ENCODE results near the gene PATZ1. TPM values are rescaled to one million over a fixed set of nuclear protein-coding genes. Genes with fewer than 3 reads are reported as not detected.

The PATZ1 gene
- total and polyA plus RNA-seq, 2 experiments from 2014 or later = 23.2 to 56.8 TPM

DNA sequence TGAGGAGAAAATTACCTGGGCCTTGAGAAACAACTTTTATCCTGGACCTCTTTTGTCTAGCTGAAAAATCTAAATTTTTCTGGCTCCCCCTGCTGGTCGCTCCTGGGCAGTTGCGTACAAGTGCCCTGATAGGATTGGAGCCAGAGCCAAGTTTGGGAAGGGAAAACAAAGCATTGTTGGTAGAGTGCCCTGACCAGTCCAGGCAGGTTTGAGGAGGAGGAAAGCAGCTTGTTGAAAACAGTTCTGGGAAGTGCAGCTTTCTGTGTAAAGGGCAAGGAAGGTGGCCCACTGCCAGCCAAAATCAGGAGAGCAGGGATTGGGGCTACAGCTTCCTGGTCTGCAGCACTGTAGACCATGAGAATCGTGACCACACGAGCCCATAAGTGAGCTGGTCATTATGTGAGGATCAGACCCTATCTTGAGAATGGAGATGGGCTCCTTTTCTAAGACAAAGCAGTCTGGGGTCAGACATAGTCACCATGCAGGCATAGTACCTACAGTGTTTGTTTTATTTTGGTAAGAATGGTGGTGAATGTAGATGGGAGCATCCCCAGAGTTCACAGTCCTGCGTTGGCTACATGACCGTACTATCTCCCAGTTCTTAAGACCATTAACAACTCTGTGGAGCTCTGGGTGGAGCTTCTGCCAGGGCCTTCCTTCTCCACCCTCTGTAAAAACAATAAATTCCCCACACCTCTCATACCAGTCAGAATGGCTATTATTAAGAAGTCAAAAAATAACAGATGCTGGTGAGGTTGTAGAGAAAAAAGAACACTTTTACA lies 32.6 kb downstream of the PATZ1 start:
- H3K27ac ChIP-seq (ENCODE audit: low read depth) = no peak overlapping the region
- H3F3A ChIP-seq (replicated peaks; ENCODE audit: low read depth) = no peaks in the 10 kb centered on the region
- H3K9me3 Mint-ChIP-seq = peaks cover 17% of the 10 kb centered on the region
- H3K4me3 ChIP-seq = no peak overlapping the region
- H3K4me1 ChIP-seq (ENCODE audit: insufficient read depth) = no peaks in the 10 kb centered on the region
- H3K36me3 ChIP-seq (ENCODE audit: insufficient read depth) = no peaks in the 10 kb centered on the region
- H3K27me3 ChIP-seq (ENCODE audit: insufficient read depth) = no peaks in the 10 kb centered on the region
- no peaks in the 10 kb centered on the region for H3K9me2 ChIP-seq (ENCODE audit: insufficient read depth)
- peaks cover 8% of the 10 kb centered on the region; the same call in 2 of the 3 replicates for H3K36me3 Mint-ChIP-seq (ENCODE audit: low read depth)
- no peaks in the 10 kb centered on the region for H4K20me1 ChIP-seq (replicated peaks; ENCODE audit: insufficient read depth)
- ATAC-seq (peak; percentile 100), DNase-seq (ENCODE audit: low spot score) (peak; percentile 95)
- peak overlapping the region; percentile 69 for H3K27ac Mint-ChIP-seq
- TF ChIP-seq, protein P1, sequence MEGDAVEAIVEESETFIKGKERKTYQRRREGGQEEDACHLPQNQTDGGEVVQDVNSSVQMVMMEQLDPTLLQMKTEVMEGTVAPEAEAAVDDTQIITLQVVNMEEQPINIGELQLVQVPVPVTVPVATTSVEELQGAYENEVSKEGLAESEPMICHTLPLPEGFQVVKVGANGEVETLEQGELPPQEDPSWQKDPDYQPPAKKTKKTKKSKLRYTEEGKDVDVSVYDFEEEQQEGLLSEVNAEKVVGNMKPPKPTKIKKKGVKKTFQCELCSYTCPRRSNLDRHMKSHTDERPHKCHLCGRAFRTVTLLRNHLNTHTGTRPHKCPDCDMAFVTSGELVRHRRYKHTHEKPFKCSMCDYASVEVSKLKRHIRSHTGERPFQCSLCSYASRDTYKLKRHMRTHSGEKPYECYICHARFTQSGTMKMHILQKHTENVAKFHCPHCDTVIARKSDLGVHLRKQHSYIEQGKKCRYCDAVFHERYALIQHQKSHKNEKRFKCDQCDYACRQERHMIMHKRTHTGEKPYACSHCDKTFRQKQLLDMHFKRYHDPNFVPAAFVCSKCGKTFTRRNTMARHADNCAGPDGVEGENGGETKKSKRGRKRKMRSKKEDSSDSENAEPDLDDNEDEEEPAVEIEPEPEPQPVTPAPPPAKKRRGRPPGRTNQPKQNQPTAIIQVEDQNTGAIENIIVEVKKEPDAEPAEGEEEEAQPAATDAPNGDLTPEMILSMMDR (conservative IDR thresholded peaks at IDR 0.05; ENCODE audit: low read depth in 2 of 2) = peak; percentile 83 to 99
- no peak for TF ChIP-seq STAT1 (IDR thresholded peaks at IDR 0.05; ENCODE audit: unreplicated experiment)
- no peak overlapping the region for H3K4me2 ChIP-seq
- peaks cover 8% of the 10 kb centered on the region for H3K27me3 Mint-ChIP-seq (ENCODE audit: insufficient read depth, low read depth, poor library complexity)
- H2AFZ ChIP-seq = peak overlapping the region; percentile 33; the same call in 1 of the 2 replicates
- H3K79me2 ChIP-seq (replicated peaks; ENCODE audit: insufficient read depth) = no peaks in the 10 kb centered on the region
- H3K4me3 Mint-ChIP-seq = no peak overlapping the region
- H3K4me1 Mint-ChIP-seq = peaks cover 5% of the 10 kb centered on the region; the same call in 2 of the 3 replicates

DNA sequence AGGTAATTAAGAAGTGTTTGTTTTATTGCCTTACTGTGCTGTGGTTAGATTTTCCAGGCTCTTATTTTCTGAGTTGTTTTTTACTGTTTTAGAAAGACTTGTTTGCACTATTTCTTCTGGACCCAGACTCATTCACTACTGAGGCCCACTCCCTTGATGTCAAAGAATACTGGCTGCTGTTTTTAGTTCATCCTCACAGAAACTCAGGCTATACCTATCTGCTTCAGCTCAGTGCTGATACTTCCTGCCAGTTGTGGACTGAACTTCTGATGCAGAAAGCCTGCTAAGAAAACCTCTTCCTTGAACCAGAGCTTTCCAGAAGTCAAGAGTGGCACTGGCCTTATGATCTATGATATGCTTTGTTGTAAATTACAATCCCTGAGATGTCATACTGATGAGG lies 38.0 kb downstream of the PATZ1 start:
- no peaks in the 10 kb centered on the region for H3K36me3 ChIP-seq (ENCODE audit: insufficient read depth)
- H3K9me2 ChIP-seq (ENCODE audit: insufficient read depth) = no peaks in the 10 kb centered on the region
- ATAC-seq = no peak
- no peak overlapping the region for H3K4me3 Mint-ChIP-seq
- H3K36me3 Mint-ChIP-seq (ENCODE audit: low read depth) = no peaks in the 10 kb centered on the region
- no peak overlapping the region for H2AFZ ChIP-seq
- TF ChIP-seq, protein P2, sequence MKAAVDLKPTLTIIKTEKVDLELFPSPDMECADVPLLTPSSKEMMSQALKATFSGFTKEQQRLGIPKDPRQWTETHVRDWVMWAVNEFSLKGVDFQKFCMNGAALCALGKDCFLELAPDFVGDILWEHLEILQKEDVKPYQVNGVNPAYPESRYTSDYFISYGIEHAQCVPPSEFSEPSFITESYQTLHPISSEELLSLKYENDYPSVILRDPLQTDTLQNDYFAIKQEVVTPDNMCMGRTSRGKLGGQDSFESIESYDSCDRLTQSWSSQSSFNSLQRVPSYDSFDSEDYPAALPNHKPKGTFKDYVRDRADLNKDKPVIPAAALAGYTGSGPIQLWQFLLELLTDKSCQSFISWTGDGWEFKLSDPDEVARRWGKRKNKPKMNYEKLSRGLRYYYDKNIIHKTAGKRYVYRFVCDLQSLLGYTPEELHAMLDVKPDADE (IDR thresholded peaks at IDR 0.05) = no peak
- no peak for TF ChIP-seq CREB1 (CRISPR knock-in tag; IDR thresholded peaks at IDR 0.05; ENCODE audit: low read depth)
- no peaks in the 10 kb centered on the region for H3K27me3 ChIP-seq (ENCODE audit: insufficient read depth)
- H3K27ac Mint-ChIP-seq = no peak overlapping the region
- H3K27me3 Mint-ChIP-seq (ENCODE audit: insufficient read depth, low read depth, poor library complexity) = peaks cover 2% of the 10 kb centered on the region
- H3K4me1 Mint-ChIP-seq = peaks cover under 1% of the 10 kb centered on the region; the same call in 1 of the 3 replicates
- H4K20me1 ChIP-seq (replicated peaks; ENCODE audit: insufficient read depth) = no peaks in the 10 kb centered on the region; the same call in 1 of the 2 replicates
- no peak overlapping the region for H3K4me2 ChIP-seq
- H3K4me1 ChIP-seq (ENCODE audit: insufficient read depth) = no peaks in the 10 kb centered on the region
- no peaks in the 10 kb centered on the region for H3F3A ChIP-seq (replicated peaks; ENCODE audit: low read depth)
- no peak overlapping the region for H3K4me3 ChIP-seq
- H3K79me2 ChIP-seq (replicated peaks; ENCODE audit: insufficient read depth) = no peaks in the 10 kb centered on the region
- H3K27ac ChIP-seq (ENCODE audit: low read depth) = no peak overlapping the region
- DNase-seq (ENCODE audit: low spot score) = no peak
- H3K9me3 Mint-ChIP-seq = no peaks in the 10 kb centered on the region

DNA sequence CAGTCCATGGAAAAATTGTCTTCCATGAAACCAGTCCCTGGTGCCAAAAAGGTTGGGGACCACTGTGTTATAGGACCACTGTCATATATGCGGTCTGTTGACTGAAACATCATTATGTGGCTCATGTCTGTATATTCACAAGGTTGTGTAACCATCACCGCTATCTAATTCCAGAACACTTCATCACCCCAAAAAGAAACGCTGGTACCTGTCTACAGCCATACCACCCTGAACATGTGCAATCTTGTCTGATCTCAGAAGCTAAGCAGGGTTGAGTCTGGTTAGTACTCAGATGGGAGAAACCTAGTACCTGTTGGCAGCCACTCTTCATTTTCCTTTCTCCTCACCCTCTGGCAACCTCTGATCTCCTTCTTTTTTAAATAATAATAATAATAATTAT lies 41.0 kb downstream of the PATZ1 start:
- H3K9me3 Mint-ChIP-seq = no peaks in the 10 kb centered on the region
- H3K27ac Mint-ChIP-seq = no peak overlapping the region
- Histone ChIP-seq H4K20me1 (replicated peaks; ENCODE audit: insufficient read depth) (no peaks in the 10 kb centered on the region; the same call in 1 of the 2 replicates), H3K4me3 (no peak overlapping the region), H3K79me2 (replicated peaks; ENCODE audit: insufficient read depth) (no peaks in the 10 kb centered on the region), H3F3A (replicated peaks; ENCODE audit: low read depth) (no peaks in the 10 kb centered on the region), H3K27ac (ENCODE audit: low read depth) (no peak overlapping the region), H3K27me3 (ENCODE audit: insufficient read depth) (no peaks in the 10 kb centered on the region), H3K9me2 (ENCODE audit: insufficient read depth) (no peaks in the 10 kb centered on the region), H3K36me3 (ENCODE audit: insufficient read depth) (no peaks in the 10 kb centered on the region), H3K4me1 (ENCODE audit: insufficient read depth) (no peaks in the 10 kb centered on the region), H3K4me2 (no peak overlapping the region), H2AFZ (no peak overlapping the region)
- ATAC-seq (no peak), DNase-seq (ENCODE audit: low spot score) (no peak)
- H3K4me3 Mint-ChIP-seq = no peak overlapping the region
- H3K27me3 Mint-ChIP-seq (ENCODE audit: insufficient read depth, low read depth, poor library complexity) = no peaks in the 10 kb centered on the region
- H3K36me3 Mint-ChIP-seq (ENCODE audit: low read depth) = no peaks in the 10 kb centered on the region
- H3K4me1 Mint-ChIP-seq = no peaks in the 10 kb centered on the region
- TF ChIP-seq JUNB (IDR thresholded peaks at IDR 0.05; ENCODE audit: unreplicated experiment) = no peak
- no peak for TF ChIP-seq EZH2 (IDR thresholded peaks at IDR 0.05; ENCODE audit: low read depth, unreplicated experiment)
- TF ChIP-seq, protein P1 (conservative IDR thresholded peaks at IDR 0.05; ENCODE audit: low read depth in 2 of 2) = no peak
- no peak for TF ChIP-seq NANOG (IDR thresholded peaks at IDR 0.05; ENCODE audit: borderline replicate concordance)
- TF ChIP-seq CREB1 (CRISPR knock-in tag; IDR thresholded peaks at IDR 0.05; ENCODE audit: low read depth) = no peak
- TF ChIP-seq POLR2AphosphoS5 (IDR thresholded peaks at IDR 0.05; ENCODE audit: low read depth) = no peak
- TF ChIP-seq, protein P2 (IDR thresholded peaks at IDR 0.05) = no peak
- TF ChIP-seq STAT1 (IDR thresholded peaks at IDR 0.05; ENCODE audit: unreplicated experiment) = no peak

All from GM23338 (cell line).